Upper lobe of left lung (tissue), 4 donors: ENCODE results near the gene DLGAP1.

ENCODE experiments used
- EP300 ChIP-seq, 4 donors: sonication (generic); formaldehyde crosslinking; IDR thresholded peaks; one replicate each; pipeline ENCODE4 v1.5.1; 2017; ENCODE audit warnings: antibody characterized with exemption in 4 of 4, control low read depth in 2 of 4
- POLR2A ChIP-seq, 4 donors: fragments of 450-650 bp; IDR thresholded peaks; one replicate each; pipeline ENCODE4 v1.5.1; 2016 to 2017; ENCODE audit warnings: antibody characterized with exemption in 4 of 4, mild to moderate bottlenecking in 2 of 4
- POLR2AphosphoS5 ChIP-seq, 2 donors: sonication (generic); formaldehyde crosslinking; IDR thresholded peaks; one replicate each; pipeline ENCODE4 v1.5.1; 2017; ENCODE audit warnings: antibody characterized with exemption in 2 of 2
- TF ChIP-seq, protein P1 (sequence below), 6 experiments: fragments of 450-650 bp in 4 of 6; fragments of 200-600 bp in 2 of 6; sonication (generic) in 2 of 6; IDR thresholded peaks; one replicate each; pipeline ENCODE4 v1.5.1; 2016 to 2019; ENCODE audit warnings: antibody characterized with exemption in 6 of 6

GRCh38 chr18:3651266-3651665 lies 803.8 kb downstream of the DLGAP1 start:
- TF ChIP-seq POLR2A (IDR thresholded peaks at IDR 0.05), result no peak
- TF ChIP-seq EP300 (IDR thresholded peaks at IDR 0.05), result no peak
- TF ChIP-seq, protein P1, sequence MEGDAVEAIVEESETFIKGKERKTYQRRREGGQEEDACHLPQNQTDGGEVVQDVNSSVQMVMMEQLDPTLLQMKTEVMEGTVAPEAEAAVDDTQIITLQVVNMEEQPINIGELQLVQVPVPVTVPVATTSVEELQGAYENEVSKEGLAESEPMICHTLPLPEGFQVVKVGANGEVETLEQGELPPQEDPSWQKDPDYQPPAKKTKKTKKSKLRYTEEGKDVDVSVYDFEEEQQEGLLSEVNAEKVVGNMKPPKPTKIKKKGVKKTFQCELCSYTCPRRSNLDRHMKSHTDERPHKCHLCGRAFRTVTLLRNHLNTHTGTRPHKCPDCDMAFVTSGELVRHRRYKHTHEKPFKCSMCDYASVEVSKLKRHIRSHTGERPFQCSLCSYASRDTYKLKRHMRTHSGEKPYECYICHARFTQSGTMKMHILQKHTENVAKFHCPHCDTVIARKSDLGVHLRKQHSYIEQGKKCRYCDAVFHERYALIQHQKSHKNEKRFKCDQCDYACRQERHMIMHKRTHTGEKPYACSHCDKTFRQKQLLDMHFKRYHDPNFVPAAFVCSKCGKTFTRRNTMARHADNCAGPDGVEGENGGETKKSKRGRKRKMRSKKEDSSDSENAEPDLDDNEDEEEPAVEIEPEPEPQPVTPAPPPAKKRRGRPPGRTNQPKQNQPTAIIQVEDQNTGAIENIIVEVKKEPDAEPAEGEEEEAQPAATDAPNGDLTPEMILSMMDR (IDR thresholded peaks at IDR 0.05), result no peak
- TF ChIP-seq POLR2AphosphoS5 (IDR thresholded peaks at IDR 0.05), result no peak
